GM18517 (cell line): ENCODE data around the gene SCYGR1.
"Not testable (repeated sequence)": the region's sequence is repeated elsewhere in the genome, so short reads cannot be mapped to it uniquely, and the experiment has no call there.

Experiments
- ATAC-seq: cut with Tn5 transposase; IDR thresholded peaks from one replicate; pipeline ENCODE4 v1.9.1; 2021; ENCODE audit warnings: mild to moderate bottlenecking, moderate library complexity; ENCODE audit not compliant: unreplicated experiment

The SCYGR1 gene

DNA sequence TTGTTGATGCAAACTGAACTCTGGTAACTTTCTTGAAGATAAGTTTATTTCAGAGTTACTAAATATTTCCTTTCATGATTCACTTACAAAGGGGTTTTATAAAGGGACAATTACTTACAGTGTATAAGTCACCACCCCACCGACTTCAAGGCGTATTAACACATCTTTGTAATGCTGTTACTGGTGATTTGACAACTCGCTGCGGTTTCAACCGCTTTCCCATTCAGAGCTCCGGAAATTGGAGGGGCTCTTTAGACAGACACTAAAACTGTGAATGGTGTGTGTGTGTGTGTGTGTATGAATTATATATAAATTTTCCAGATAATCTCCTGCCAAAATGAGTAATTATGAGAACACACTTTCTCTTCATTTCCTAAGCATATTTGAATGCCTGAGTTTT lies 13.6 kb downstream of the SCYGR1 start:
- ATAC-seq: no peak

DNA sequence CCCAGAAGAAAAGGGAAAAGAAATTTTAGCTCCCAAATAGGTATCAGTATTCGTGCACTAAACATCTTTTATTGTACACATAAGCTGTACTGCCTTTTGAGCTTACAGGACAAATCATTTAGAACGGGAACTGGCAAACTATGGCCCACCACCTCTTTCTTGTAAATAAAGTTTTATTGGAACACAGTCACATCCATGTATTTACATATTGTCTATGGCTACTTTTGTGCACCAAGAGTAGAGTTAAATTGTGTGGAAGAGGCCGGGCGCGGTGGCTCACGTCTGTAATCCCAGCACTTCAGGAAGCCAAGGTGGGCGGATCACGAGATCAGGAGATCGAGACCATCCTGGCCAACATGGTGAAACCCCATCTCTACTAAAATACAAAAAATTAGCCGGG lies 14.4 kb downstream of the SCYGR1 start:
- no peak for ATAC-seq

DNA sequence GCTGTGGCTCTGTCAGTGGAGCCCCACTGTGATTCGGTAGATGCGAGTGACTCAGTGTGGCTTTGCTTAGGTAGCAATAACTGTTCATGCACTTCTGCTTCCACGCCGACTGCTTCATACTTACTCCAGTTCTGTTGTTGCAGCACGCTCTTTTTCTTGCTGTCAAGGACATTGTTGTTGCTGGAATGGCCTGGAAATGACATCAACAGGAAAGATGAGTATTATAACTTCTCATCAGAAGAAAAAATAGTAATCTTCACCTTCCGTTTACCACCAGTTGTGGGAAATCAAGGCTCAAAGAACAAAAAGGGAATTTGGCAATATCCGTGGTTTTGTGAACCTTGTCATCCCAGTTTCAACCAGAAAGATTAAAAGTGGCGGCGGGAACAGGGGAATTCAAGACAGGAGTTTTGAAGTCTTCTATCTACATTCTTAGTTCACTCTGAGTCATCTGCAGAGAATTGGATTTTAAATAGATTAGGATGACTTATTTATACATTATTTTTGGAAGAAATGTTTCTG lies 16.9 kb downstream of the SCYGR1 start:
- no peak for ATAC-seq

DNA sequence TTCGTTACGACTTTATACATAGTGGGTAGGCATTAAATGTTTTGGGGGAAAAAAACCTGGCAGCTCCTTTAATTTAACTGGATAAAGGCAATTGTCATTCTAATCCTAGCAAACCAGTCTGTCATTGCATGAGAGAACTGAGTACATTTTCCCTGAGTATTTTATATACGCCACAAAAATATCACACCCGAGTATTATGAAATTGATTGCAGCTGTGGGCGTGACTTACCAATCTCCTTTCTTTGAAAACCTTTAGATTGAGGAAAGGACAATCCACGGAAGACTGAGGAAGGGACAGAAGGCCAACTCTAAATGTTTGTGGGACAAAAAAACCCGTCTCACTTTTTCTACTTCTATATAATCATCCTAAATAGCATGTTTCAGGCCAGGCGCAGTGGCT lies 17.7 kb downstream of the SCYGR1 start:
- no peak for ATAC-seq

DNA sequence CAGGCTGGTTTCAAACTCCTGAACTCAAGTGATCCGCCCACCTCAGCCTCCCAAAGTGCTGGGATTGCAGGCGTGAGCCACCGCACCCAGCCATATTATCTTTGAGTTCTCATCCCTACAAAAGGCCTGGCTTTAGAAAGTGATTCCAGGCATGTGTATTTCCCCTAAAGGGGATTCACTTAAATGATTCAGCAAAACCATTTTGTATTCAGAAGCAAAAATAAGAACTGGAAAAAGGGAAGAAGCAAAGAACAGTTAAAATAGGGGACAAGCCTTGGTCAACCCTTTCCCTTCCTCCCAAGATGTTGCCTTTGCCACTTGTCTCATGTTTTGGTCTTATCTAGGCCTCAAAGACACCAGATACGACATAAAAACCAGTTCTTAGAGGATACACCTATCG lies 19.2 kb downstream of the SCYGR1 start:
- no peak for ATAC-seq

DNA sequence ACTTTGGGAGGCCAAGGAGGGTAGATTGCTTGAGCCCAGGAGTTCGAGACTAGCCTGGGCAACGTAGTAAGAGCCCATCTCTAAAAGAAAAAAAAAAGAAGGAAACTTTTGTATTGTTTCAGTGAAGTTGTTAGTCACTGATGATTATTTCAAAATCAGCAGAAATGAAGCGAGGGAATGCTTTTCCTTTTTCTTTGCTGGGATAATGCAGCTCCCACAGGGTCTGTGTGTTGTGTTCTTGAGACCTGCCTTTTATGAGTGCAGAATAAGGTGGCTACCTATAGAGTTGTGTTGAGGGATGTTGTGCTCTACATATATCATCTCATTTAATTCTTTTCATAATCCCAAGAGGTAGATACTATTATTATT lies 20.3 kb downstream of the SCYGR1 start:
- no peak for ATAC-seq

DNA sequence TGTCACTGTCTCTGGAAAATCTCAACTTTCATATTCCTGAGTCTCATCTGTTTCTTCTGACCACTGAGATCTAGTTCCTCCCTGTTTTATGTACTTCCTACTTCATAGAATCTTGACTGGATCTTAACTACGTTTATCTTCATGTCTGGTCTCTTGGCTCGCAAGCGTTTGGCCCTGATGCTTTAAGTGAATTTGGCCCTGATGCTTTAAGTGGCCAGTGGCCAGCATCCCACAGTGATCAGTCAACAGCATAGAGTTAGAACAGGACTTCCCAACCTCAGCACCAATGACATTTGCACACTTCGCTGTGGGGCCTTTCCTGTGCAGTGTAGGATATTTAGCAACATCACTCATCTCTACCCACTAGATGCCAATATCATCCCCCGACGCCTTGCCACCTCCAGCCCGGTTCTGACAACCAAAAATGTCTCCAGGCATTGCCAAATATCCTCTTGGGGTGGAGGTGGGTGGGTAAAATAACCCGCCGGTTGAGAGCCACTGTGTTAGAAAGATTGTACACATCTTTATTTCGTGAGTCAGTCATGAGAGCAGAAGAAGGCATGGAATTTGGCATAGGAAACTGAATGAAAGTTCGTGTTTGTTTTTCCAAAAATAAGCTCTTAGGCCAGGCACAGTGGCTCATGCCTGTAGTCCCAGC lies 20.9 kb downstream of the SCYGR1 start:
- no peak for ATAC-seq

DNA sequence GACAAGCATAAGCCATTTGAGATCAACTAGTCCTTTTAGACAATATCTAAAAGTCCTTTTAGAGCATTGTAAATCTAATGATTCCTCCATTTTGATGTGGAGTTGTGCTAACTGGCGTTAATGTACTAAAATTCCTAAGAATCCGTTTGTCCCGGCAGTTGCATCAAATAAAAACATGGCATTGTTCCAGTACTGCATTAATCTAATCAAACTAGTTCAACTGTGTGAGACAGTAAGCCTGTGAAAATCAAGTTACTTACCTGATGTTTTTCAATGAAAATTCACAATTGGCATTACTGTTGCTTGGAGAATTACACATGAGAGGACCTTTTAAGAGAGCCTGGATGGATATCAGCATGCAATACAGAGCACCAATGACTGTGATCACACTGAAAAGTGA lies 21.9 kb downstream of the SCYGR1 start:
- no peak for ATAC-seq

DNA sequence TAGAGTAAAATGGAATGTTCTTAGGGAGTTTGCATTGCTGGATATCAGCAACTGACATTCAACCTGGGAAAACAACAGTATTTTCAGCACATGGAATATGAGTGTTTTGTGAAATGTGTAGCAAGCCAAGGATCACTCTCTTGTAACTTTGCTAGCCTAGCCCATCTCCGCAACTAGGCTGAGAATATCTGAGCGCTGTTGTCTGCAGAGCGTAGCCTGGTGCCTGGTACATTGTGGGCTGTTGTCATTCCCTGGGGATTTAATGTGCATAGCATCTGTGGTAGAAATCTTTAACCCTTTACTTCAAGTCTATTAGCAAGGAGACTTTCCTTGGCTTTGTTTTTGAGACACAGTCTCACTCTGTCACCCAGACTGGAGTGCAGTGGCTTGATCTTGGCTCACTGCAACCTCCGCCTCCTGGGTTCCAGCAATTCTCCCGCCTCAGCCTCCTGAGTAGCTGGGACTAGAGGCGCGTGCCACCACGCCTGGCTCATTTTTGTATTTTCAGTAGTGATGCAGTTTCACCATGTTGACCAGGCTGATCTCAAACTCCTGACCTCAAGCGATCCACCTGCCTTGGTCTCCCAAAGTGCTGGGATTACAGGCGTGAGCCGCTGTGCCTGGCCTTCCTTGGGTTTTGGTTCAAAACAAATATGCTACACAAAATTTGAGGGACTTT lies 23.0 kb downstream of the SCYGR1 start:
- not testable (repeated sequence) for ATAC-seq

DNA sequence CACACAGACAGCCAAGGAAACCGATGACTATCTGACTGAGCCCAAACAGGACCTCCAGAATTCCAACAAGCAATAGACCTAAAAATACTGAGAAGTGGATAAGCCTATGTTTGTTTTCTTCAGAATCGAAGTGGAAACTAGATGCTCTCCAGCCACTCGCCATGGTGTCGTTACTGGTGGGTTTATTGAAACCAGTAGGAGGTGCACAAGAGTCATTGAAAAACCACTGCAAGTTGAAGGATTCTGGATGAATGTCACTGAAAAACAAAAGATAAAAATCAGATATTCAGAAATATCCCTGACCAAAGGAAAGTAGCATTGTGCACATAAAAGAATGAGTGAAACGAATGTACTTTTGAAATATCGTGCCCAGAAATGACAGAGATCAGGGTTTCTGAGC lies 24.0 kb downstream of the SCYGR1 start:
- ATAC-seq: no peak

DNA sequence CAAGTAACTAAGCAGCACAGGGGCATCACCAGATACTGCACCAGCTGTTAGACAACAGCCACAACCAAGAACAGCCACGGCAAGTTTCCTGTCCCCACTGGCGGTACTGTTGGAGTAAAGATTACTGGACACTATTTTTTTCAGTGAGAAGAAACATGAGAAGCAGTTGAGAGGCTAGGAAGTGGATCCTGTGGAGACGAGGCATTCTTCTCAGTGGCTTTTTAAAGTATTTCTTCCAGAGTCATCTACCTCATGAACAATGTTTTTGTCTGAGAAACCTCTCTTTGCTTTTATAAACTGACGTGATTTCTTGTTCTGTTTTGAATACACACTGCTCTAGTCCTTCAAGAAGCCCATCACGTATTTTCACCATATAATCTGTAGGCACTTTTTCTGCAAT lies 27.4 kb downstream of the SCYGR1 start:
- no peak for ATAC-seq

DNA sequence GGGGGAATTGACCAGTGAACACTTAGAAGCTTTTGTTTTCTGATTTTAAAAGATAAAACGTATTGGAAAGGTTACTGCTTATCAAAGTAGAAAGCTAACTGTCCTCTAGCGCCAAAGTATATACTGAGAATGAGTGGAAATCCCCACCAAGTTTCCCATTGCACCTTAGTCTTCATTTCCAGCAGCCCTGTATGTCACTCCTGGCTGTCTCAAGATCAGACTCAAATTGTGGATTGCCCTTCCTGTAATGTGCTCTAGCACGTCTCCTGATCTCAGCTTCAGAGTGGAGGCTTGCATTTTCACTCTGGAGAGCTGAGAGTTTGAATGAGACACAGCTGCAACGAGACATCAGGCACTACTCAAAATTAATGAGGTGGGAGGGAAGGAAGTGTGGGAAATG lies 36.1 kb downstream of the SCYGR1 start:
- no peak for ATAC-seq

DNA sequence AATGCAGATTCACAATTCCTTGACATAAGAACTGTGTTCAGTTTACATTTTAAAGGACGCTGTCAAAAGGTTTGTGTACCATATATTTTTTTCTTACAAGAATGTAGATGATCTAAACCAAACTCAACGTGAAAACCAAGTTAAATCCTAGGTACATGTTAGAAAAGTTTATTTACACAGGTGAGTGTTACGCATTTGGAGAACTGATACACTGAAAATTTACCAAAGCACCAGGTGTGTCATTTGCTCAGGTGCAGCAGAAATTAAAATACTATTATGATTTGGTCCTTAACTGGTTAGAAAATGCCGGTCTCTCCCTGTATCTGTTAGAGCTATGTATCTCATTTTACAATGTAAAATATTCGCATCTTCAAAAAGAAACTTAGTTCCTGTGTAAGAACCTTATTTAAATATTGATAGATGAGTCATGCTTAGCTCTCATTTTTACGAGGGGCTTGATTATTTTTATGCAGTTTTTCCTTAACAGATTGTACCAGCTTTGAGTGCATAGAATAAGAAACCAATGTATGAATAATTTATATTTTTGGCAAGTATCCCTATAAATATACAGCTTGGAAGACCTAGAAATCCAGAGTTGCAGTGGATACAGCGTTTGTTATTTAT lies 37.6 kb downstream of the SCYGR1 start:
- ATAC-seq: no peak

DNA sequence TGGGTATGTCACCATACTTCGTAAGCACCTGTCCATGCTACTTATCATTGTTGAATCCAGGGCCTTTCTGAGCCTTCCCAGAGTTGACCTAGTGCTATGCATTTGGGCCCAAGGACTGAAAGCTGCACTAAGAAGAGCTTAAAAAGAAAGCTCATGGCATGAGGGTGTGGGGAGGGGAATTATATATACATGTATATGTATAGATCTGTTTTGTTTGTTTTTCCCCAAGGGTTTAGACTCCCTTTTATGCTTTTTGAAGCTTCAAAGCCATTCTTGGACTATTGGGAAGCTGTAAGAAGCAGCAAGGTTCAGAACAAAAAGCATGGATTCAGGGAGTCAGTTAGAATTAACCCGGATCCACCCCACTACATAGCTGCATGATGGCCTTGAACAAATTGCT lies 39.4 kb downstream of the SCYGR1 start:
- no peak for ATAC-seq

DNA sequence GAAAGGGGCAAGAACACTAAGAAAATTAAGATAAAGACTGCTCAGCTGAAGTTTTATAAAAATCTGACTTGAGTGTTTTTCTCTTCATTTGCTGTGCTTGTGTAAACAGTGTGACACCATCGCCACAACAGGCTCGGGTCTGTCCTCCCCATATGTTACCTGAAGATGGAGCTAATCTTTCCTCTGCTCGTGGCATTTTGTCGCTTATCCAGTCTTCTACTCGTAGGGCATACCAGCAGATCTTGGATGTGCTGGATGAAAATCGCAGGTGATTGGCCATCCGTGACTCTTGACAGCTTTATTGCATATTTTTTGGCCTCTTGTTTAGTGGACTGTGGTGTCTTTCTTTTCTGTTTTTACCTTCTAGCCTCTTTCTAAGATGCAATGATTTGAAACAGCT lies 40.6 kb downstream of the SCYGR1 start:
- ATAC-seq: no peak

DNA sequence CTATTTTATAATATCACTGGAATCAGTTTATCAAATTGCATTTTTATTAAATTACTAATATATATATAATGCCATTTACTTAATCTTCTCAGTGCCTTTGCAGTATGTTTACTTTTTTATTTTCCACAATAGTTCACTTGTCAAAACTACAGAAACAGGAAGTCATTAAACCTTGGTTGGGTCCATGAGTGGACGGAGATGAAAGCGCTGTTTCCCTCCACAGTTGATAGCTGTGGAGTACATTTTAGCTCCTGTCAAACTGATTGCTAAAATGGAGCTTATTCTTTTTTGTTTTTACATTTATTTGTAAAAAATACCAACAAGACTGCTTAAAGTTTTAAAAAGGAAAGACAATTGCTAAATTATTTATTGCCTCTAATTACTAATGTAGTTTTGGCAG lies 43.5 kb downstream of the SCYGR1 start:
- no peak for ATAC-seq

DNA sequence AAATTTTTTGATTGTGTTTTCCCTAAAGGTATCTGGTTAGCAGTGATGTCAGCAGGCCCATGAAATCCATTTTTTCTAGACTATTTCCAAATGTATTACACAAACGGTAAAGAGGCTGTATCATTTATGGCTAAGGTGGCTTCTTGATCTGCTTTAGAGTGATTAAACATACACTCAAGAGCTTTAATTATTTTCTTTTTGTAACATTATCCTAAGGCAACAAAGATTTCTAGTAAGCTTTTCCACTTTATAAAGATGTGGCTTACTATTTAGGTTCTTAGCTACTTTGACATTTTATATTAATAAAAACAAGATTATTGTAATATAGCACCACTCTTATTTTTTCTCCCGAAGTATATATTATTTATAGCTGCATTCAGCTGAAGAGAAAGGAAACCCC lies 46.2 kb downstream of the SCYGR1 start:
- no peak for ATAC-seq

DNA sequence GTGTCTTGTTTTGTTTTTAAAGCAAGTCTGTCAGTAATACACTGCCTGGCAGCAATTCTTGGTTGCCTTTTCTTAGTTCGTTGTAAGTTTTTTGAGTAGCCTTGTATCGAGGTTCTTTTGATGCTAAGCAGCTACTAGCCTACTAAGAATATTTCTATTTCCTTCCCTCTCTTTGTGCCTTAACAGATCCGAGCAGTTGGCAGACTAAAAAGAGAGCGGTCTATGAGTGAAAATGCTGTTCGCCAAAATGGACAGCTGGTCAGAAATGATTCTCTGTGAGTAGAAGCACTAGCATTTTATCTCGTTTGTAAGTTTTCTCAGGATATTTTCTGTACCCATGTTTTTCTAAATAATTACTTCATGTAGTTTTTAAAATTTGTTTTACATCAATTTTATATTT lies 47.6 kb downstream of the SCYGR1 start:
- no peak for ATAC-seq

DNA sequence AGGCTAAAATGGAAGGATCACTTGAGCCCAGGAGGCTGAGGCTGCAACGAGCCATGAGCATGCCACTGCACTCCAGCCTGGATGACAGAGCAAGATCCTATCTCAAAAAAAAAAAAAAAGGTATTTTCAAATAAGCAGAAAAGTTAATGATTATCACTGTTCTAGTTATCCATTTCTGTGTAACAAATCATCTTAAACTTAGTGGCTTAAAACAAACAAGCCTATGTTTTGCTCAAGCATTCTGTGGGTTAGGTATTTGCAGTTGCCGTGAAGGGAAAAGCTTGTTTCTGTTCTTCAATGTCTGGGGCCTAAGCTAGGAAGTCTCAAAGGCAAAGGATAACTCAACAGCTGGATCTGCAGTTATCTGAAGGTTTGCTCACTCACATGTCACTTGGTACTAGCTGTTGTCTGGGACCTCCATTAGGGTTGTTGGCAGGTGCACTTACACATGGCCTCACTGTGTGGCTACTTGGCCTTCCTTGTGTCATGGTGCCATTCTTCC lies 48.6 kb downstream of the SCYGR1 start:
- no peak for ATAC-seq
